Esophagus squamous epithelium (tissue), 4 donors: ENCODE results near the gene CDK17.
"Not testable (repeated sequence)": the region's sequence is repeated elsewhere in the genome, so short reads cannot be mapped to it uniquely, and the experiment has no call there.

Experiments
- POLR2A ChIP-seq, 4 donors: fragments of 450-650 bp; IDR thresholded peaks; one replicate each; pipeline ENCODE4 v1.6.1; 2017; ENCODE audit warnings: antibody characterized with exemption in 4 of 4, mild to moderate bottlenecking in 4 of 4, moderate library complexity in 3 of 4
- TF ChIP-seq, protein P1 (sequence below), 6 experiments: fragments of 450-650 bp in 4 of 6; fragments of 200-600 bp in 2 of 6; sonication (generic) in 2 of 6; IDR thresholded peaks; one replicate each; pipeline ENCODE4 v1.5.1; 2016 to 2019; ENCODE audit warnings: antibody characterized with exemption in 6 of 6, mild to moderate bottlenecking in 4 of 6, moderate library complexity in 4 of 6

DNA sequence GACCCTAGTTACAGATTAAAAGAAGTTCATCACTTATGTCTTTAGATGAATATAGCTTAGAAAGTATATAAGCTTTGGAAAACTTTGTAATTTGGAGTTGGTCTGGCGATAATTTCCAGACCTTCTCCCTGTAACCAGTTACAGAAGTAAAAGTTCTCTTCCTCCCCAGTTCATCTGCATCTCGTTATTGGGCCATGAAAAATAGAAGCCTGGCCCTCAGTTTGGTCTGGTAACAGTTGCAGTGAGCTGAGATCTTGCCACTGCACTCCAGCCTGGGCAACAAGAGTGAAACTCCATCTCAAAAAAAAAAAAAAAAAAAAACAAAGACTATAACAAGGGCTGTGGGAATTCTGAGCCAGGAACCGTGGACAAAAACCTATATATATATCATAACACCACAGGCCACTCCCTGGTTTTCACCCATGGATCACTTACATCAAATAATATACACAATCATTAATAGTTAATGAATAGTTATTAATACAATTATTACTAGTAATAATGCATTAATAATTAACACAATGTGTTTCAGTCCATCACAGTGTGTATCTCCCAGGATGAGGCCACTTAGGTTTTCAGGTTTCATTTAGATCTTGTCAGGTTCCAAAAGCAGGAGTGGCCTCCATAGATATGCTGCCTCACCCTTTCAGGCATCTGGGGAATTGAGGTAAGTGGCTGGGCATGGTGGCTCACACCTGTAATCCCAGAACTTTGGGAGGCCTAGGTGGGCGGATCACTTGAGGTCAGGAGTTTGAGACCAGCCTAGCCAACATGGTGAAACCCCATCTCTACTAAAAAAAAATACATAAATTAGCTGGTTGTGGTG, 32.5 kb upstream of the CDK17 start:
- not testable (repeated sequence) for TF ChIP-seq POLR2A (IDR thresholded peaks at IDR 0.05)
- TF ChIP-seq, protein P1, sequence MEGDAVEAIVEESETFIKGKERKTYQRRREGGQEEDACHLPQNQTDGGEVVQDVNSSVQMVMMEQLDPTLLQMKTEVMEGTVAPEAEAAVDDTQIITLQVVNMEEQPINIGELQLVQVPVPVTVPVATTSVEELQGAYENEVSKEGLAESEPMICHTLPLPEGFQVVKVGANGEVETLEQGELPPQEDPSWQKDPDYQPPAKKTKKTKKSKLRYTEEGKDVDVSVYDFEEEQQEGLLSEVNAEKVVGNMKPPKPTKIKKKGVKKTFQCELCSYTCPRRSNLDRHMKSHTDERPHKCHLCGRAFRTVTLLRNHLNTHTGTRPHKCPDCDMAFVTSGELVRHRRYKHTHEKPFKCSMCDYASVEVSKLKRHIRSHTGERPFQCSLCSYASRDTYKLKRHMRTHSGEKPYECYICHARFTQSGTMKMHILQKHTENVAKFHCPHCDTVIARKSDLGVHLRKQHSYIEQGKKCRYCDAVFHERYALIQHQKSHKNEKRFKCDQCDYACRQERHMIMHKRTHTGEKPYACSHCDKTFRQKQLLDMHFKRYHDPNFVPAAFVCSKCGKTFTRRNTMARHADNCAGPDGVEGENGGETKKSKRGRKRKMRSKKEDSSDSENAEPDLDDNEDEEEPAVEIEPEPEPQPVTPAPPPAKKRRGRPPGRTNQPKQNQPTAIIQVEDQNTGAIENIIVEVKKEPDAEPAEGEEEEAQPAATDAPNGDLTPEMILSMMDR (IDR thresholded peaks at IDR 0.05), result not testable (repeated sequence)
